ENCODE results near the gene BLTP3A.
A peak's percentile ranks its signal among the peaks of the same experiment; 100 is the strongest.

The BLTP3A gene

GRCh38 chr6:34834789-34835518 is 43.1 kb downstream of the BLTP3A start:
- TF ChIP-seq CTCF (IDR thresholded peaks at IDR 0.05; ENCODE audit: insufficient read depth, low read length) = no peak
- TF ChIP-seq SPI1 (IDR thresholded peaks at IDR 0.05; ENCODE audit: borderline replicate concordance, low read depth) = peak; percentile 26; the same call in 1 of the 2 replicates
- no peak for TF ChIP-seq REST (IDR thresholded peaks at IDR 0.05; ENCODE audit: insufficient replicate concordance, low read depth)
- TF ChIP-seq GABPA (IDR thresholded peaks at IDR 0.05; ENCODE audit: low read depth) = no peak
- TF ChIP-seq POLR2AphosphoS5 (IDR thresholded peaks at IDR 0.05; ENCODE audit: low read depth) = peak; percentile 29; the same call in 1 of the 2 replicates
- H3K4me3 ChIP-seq (replicated peaks; ENCODE audit: insufficient read depth, low read length) = no peak overlapping the region
- no peaks in the 10 kb centered on the region for H3K27me3 ChIP-seq (ENCODE audit: insufficient read depth, poor library complexity, severe bottlenecking)
- H3K27ac ChIP-seq (replicated peaks) = peak overlapping the region; percentile 72
- DNase-seq (ENCODE audit: low read depth in 1 of 2, low spot score in 1 of 2) = peak; percentile 40 to 77

GRCh38 chr6:34836008-34836407 is 44.1 kb downstream of the BLTP3A start:
- no peak for TF ChIP-seq CTCF (IDR thresholded peaks at IDR 0.05; ENCODE audit: insufficient read depth, low read length)
- no peak for TF ChIP-seq REST (IDR thresholded peaks at IDR 0.05; ENCODE audit: insufficient replicate concordance, low read depth)
- no peak for TF ChIP-seq GABPA (IDR thresholded peaks at IDR 0.05; ENCODE audit: low read depth)
- peak; percentile 91 for TF ChIP-seq SPI1 (IDR thresholded peaks at IDR 0.05; ENCODE audit: borderline replicate concordance, low read depth)
- peak; percentile 47; the same call in 1 of the 2 replicates for TF ChIP-seq POLR2AphosphoS5 (IDR thresholded peaks at IDR 0.05; ENCODE audit: low read depth)
- H3K27me3 ChIP-seq (ENCODE audit: insufficient read depth, poor library complexity, severe bottlenecking) = no peaks in the 10 kb centered on the region
- no peak overlapping the region for H3K4me3 ChIP-seq (replicated peaks; ENCODE audit: insufficient read depth, low read length)
- peak overlapping the region; percentile 72 for H3K27ac ChIP-seq (replicated peaks)
- DNase-seq (ENCODE audit: low read depth in 1 of 2, low spot score in 1 of 2) = peak in 1 of 2 experiments; percentile 71

GRCh38 chr6:34836451-34836850 is 44.6 kb downstream of the BLTP3A start:
- Histone ChIP-seq H3K4me3 (replicated peaks; ENCODE audit: insufficient read depth, low read length) (no peak overlapping the region), H3K27ac (replicated peaks) (peak overlapping the region; percentile 72), H3K27me3 (ENCODE audit: insufficient read depth, poor library complexity, severe bottlenecking) (no peaks in the 10 kb centered on the region)
- TF ChIP-seq POLR2AphosphoS5 (IDR thresholded peaks at IDR 0.05; ENCODE audit: low read depth) (no peak), SPI1 (IDR thresholded peaks at IDR 0.05; ENCODE audit: borderline replicate concordance, low read depth) (no peak), GABPA (IDR thresholded peaks at IDR 0.05; ENCODE audit: low read depth) (no peak), CTCF (IDR thresholded peaks at IDR 0.05; ENCODE audit: insufficient read depth, low read length) (no peak), REST (IDR thresholded peaks at IDR 0.05; ENCODE audit: insufficient replicate concordance, low read depth) (no peak)
- no peak for DNase-seq (ENCODE audit: low read depth in 1 of 2, low spot score in 1 of 2)

Data from HL-60 (cell line).